ENCODE measurements around the gene GDAP1L1. TPM values are rescaled to one million over a fixed set of nuclear protein-coding genes. Genes with fewer than 3 reads are reported as not detected.

Gene GDAP1L1
- total RNA-seq, 1 experiment from 2014 or later, result 0.54 TPM

GRCh38 chr20:44306927-44307326, 59.8 kb downstream of the GDAP1L1 start:
- H3K4me1 ChIP-seq (ENCODE audit: insufficient read depth, low read length, poor library complexity, severe bottlenecking), result peaks cover 4% of the 10 kb centered on the region
- no peak for TF ChIP-seq CTCF (conservative IDR thresholded peaks at IDR 0.05; ENCODE audit: low read depth, low read length)
- no peak for TF ChIP-seq EZH2 (IDR thresholded peaks at IDR 0.05; ENCODE audit: borderline replicate concordance, low read depth, low read length, poor library complexity, severe bottlenecking)
- intact Hi-C loops (cut with micrococcal nuclease; ENCODE audit: unreplicated experiment), result no loop called here
- DNase-seq (ENCODE audit: low spot score), result no peak
- no peaks in the 10 kb centered on the region for H3K36me3 ChIP-seq (ENCODE audit: insufficient read depth, low read length, poor library complexity, severe bottlenecking)
- no peaks in the 10 kb centered on the region for H3K27me3 ChIP-seq (replicated peaks; ENCODE audit: insufficient read depth, low read depth, low read length, poor library complexity)
- H3K27ac ChIP-seq (ENCODE audit: low read depth, low read length, poor library complexity, severe bottlenecking), result no peak overlapping the region
- ChIA-PET POLR2A (ENCODE audit: low non-redundant PET) (no interaction called here), CTCF (no interaction called here)
- H3K9me3 ChIP-seq (ENCODE audit: low read depth, low read length, poor library complexity, severe bottlenecking), result no peaks in the 10 kb centered on the region
- no peak overlapping the region for H3K4me3 ChIP-seq (ENCODE audit: low read depth, low read length, poor library complexity, severe bottlenecking)
- BruUV-seq (replicated peaks), result no TSS peak

- Histone ChIP-seq H3K27me3 (replicated peaks; ENCODE audit: insufficient read depth, low read depth, low read length, poor library complexity) (no peaks in the 10 kb centered on the region), H3K4me3 (ENCODE audit: low read depth, low read length, poor library complexity, severe bottlenecking) (peak overlapping the region; percentile 81), H3K36me3 (ENCODE audit: insufficient read depth, low read length, poor library complexity, severe bottlenecking) (no peaks in the 10 kb centered on the region), H3K4me1 (ENCODE audit: insufficient read depth, low read length, poor library complexity, severe bottlenecking) (peaks cover 4% of the 10 kb centered on the region), H3K27ac (ENCODE audit: low read depth, low read length, poor library complexity, severe bottlenecking) (peak overlapping the region; percentile 51), H3K9me3 (ENCODE audit: low read depth, low read length, poor library complexity, severe bottlenecking) (no peaks in the 10 kb centered on the region)
- no peak for DNase-seq (ENCODE audit: low spot score)
- BruUV-seq (replicated peaks), result TSS peak; percentile 64
- intact Hi-C loops (cut with micrococcal nuclease; ENCODE audit: unreplicated experiment), result loop anchor here (5.0 kb wide), 1 partner anchor 193 kb away; no protein-coding TSS in a partner anchor
- POLR2A ChIA-PET (ENCODE audit: low non-redundant PET), result no interaction called here
- CTCF ChIA-PET, result interaction anchor here (0.5 to 3.7 kb wide), 5 partner anchors 17 to 193 kb away, joined by 3 to 28 read pairs (median 11); no protein-coding TSS in a partner anchor
- TF ChIP-seq CTCF (conservative IDR thresholded peaks at IDR 0.05; ENCODE audit: low read depth, low read length), result no peak
- TF ChIP-seq EZH2 (IDR thresholded peaks at IDR 0.05; ENCODE audit: borderline replicate concordance, low read depth, low read length, poor library complexity, severe bottlenecking), result no peak
Measured at GRCh38 chr20:44309763-44310663, 62.9 kb downstream of the GDAP1L1 start.

- Histone ChIP-seq H3K4me3 (ENCODE audit: low read depth, low read length, poor library complexity, severe bottlenecking) (peak within 1 kb of the TSS; percentile 81), H3K4me1 (ENCODE audit: insufficient read depth, low read length, poor library complexity, severe bottlenecking) (peaks cover 4% of the 10 kb centered on the region), H3K27ac (ENCODE audit: low read depth, low read length, poor library complexity, severe bottlenecking) (peak within 1 kb of the TSS; percentile 51), H3K27me3 (replicated peaks; ENCODE audit: insufficient read depth, low read depth, low read length, poor library complexity) (no peaks in the 10 kb centered on the region), H3K9me3 (ENCODE audit: low read depth, low read length, poor library complexity, severe bottlenecking) (no peaks in the 10 kb centered on the region), H3K36me3 (ENCODE audit: insufficient read depth, low read length, poor library complexity, severe bottlenecking) (no peaks in the 10 kb centered on the region)
- intact Hi-C loops (cut with micrococcal nuclease; ENCODE audit: unreplicated experiment), result loop anchor here (1.0 to 5.0 kb wide), 2 partner anchors 96 to 194 kb away; no protein-coding TSS in a partner anchor
- peak; percentile 97 for DNase-seq (ENCODE audit: low spot score)
- ChIA-PET POLR2A (ENCODE audit: low non-redundant PET) (no interaction called here), CTCF (interaction anchor here (0.5 to 3.7 kb wide), 10 partner anchors 14 to 378 kb away, joined by 3 to 28 read pairs (median 5); no protein-coding TSS in a partner anchor)
- BruUV-seq (replicated peaks), result no TSS peak
- TF ChIP-seq CTCF (conservative IDR thresholded peaks at IDR 0.05; ENCODE audit: low read depth, low read length) (peak; percentile 99), EZH2 (IDR thresholded peaks at IDR 0.05; ENCODE audit: borderline replicate concordance, low read depth, low read length, poor library complexity, severe bottlenecking) (no peak)
Measured at GRCh38 chr20:44310664-44311639, 63.8 kb downstream of the GDAP1L1 start, which contains the start of gene FITM2. Gene FITM2, minus strand, starts transcription at chr20:44311202. Its CDS starts 54 bp downstream, at chr20:44311148.

Measured in A673 (cell line).